ENCODE results near the gene FBXL17.

FBXL17 gene

DNA sequence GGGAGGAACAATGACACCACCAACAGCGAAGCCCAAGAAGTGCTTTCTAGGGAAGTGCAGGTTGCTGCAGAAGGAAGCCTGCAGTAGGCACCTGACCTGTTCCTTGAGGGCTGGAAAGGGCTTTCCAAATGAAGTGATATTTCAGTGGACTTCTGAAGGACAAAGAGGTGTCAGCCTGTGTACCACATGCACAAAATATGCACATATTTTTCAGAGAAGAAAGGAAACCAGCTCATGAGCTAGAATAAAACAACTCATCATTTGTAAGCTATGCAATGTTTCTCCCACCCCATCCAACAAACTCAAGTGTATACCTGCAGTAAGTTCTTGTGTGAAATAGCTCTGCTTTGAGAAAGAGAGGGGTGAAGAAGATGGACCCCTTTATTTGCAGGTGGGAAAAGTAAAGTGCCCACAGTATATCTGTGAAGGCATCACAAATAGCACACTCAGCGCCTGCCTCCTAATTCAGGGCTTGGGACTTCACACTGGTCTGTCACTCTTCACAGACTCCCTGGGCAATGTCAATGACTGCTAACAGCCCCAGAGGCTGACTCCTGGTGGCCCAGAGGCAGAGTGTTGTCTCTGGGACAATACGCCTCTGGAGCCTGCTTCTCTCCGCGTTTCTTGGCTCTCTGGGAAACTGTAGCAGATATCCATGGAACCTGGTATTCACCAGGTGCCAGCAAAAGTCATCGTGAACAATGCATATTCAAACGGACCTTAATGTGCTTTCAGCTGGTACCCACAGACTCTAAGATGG is 513.1 kb downstream of the FBXL17 start:
- no peak overlapping the region for H3K4me3 ChIP-seq (ENCODE audit: low read depth, low read length)

GRCh38 chr5:107867266-107867665 is 514.6 kb downstream of the FBXL17 start:
- Histone ChIP-seq H3K27ac (ENCODE audit: low read depth, low read length) (no peak overlapping the region), H3K9ac (ENCODE audit: low read length) (no peak overlapping the region), H3K4me3 (ENCODE audit: low read depth, low read length) (no peak overlapping the region), H3K36me3 (ENCODE audit: control insufficient read depth, insufficient read depth, low read length) (no peaks in the 10 kb centered on the region), H3K4me1 (ENCODE audit: control insufficient read depth, insufficient read depth, low read length) (peaks cover 24% of the 10 kb centered on the region), H3K9me3 (ENCODE audit: control insufficient read depth, insufficient read depth, low read depth, low read length) (no peaks in the 10 kb centered on the region), H3K27me3 (ENCODE audit: control insufficient read depth, insufficient read depth, low read length) (no peaks in the 10 kb centered on the region)

More for the DNA sequence above, 513.1 kb downstream of the FBXL17 start:
- H3K9me3 ChIP-seq (ENCODE audit: control insufficient read depth, insufficient read depth, low read depth, low read length), result no peaks in the 10 kb centered on the region
- H3K36me3 ChIP-seq (ENCODE audit: control insufficient read depth, insufficient read depth, low read length), result no peaks in the 10 kb centered on the region
- H3K9ac ChIP-seq (ENCODE audit: low read length), result no peak overlapping the region
- no peaks in the 10 kb centered on the region for H3K27me3 ChIP-seq (ENCODE audit: control insufficient read depth, insufficient read depth, low read length)
- no peak overlapping the region for H3K27ac ChIP-seq (ENCODE audit: low read depth, low read length)
- H3K4me1 ChIP-seq (ENCODE audit: control insufficient read depth, insufficient read depth, low read length), result peaks cover 26% of the 10 kb centered on the region

DNA sequence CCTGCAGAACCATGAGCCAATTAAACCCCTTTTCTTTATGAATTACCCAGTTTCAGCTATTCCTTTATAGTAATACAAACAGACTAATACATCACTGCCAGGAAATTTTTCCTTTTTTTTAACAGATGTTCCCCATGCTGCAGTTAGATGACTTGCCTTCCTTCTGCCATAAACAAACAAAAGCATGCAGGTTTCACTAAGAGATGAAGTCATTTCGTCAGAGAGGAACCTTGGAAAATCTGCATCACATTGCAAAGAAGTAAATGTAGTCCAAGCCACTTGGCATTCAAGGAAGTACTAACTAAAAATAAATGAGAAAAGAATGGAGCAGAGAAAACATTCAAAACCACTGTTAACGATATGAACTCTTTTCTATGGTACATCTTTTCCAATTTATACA is 517.1 kb downstream of the FBXL17 start:
- no peaks in the 10 kb centered on the region for H3K27me3 ChIP-seq (ENCODE audit: control insufficient read depth, insufficient read depth, low read length)
- H3K9ac ChIP-seq (ENCODE audit: low read length), result no peak overlapping the region
- no peaks in the 10 kb centered on the region for H3K9me3 ChIP-seq (ENCODE audit: control insufficient read depth, insufficient read depth, low read depth, low read length)
- no peaks in the 10 kb centered on the region for H3K36me3 ChIP-seq (ENCODE audit: control insufficient read depth, insufficient read depth, low read length)
- H3K4me1 ChIP-seq (ENCODE audit: control insufficient read depth, insufficient read depth, low read length), result peaks cover 24% of the 10 kb centered on the region
- H3K27ac ChIP-seq (ENCODE audit: low read depth, low read length), result no peak overlapping the region
- no peak overlapping the region for H3K4me3 ChIP-seq (ENCODE audit: low read depth, low read length)

GRCh38 chr5:107863125-107863524 is 518.8 kb downstream of the FBXL17 start:
- Histone ChIP-seq H3K27me3 (ENCODE audit: control insufficient read depth, insufficient read depth, low read length) (no peaks in the 10 kb centered on the region), H3K27ac (ENCODE audit: low read depth, low read length) (no peak overlapping the region), H3K9ac (ENCODE audit: low read length) (no peak overlapping the region), H3K4me1 (ENCODE audit: control insufficient read depth, insufficient read depth, low read length) (peaks cover 7% of the 10 kb centered on the region), H3K9me3 (ENCODE audit: control insufficient read depth, insufficient read depth, low read depth, low read length) (no peaks in the 10 kb centered on the region), H3K4me3 (ENCODE audit: low read depth, low read length) (no peak overlapping the region), H3K36me3 (ENCODE audit: control insufficient read depth, insufficient read depth, low read length) (no peaks in the 10 kb centered on the region)

DNA sequence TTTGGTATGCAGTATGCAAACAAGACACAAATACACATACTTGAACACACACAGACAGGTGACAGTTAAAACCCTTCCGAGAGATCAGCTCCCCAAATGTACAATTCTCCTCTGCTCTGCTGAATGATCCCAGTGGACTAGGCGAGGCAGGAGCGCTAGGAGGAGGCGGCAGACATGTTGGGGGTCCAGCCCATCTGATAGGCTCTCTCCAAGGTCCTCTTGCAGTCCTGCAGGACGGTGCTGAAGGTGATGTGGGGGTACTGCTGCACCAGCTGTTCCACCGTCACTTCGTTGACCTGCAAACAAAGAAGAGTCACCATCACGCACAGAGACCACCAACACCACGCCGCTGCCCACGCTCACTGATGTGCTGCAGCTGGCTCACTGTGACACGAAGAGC is 520.3 kb downstream of the FBXL17 start:
- H3K9me3 ChIP-seq (ENCODE audit: control insufficient read depth, insufficient read depth, low read depth, low read length), result no peaks in the 10 kb centered on the region
- no peaks in the 10 kb centered on the region for H3K36me3 ChIP-seq (ENCODE audit: control insufficient read depth, insufficient read depth, low read length)
- no peak overlapping the region for H3K4me3 ChIP-seq (ENCODE audit: low read depth, low read length)
- H3K27me3 ChIP-seq (ENCODE audit: control insufficient read depth, insufficient read depth, low read length), result no peaks in the 10 kb centered on the region
- peaks cover 7% of the 10 kb centered on the region for H3K4me1 ChIP-seq (ENCODE audit: control insufficient read depth, insufficient read depth, low read length)
- H3K9ac ChIP-seq (ENCODE audit: low read length), result no peak overlapping the region
- no peak overlapping the region for H3K27ac ChIP-seq (ENCODE audit: low read depth, low read length)

- Histone ChIP-seq H3K4me3 (ENCODE audit: low read depth, low read length) (no peak overlapping the region), H3K9me3 (ENCODE audit: control insufficient read depth, insufficient read depth, low read depth, low read length) (no peaks in the 10 kb centered on the region), H3K9ac (ENCODE audit: low read length) (no peak overlapping the region), H3K27me3 (ENCODE audit: control insufficient read depth, insufficient read depth, low read length) (no peaks in the 10 kb centered on the region), H3K36me3 (ENCODE audit: control insufficient read depth, insufficient read depth, low read length) (no peaks in the 10 kb centered on the region), H3K4me1 (ENCODE audit: control insufficient read depth, insufficient read depth, low read length) (peaks cover 7% of the 10 kb centered on the region), H3K27ac (ENCODE audit: low read depth, low read length) (no peak overlapping the region)
These were observed 521.9 kb downstream of the FBXL17 start for GRCh38 chr5:107860044-107860443.

DNA sequence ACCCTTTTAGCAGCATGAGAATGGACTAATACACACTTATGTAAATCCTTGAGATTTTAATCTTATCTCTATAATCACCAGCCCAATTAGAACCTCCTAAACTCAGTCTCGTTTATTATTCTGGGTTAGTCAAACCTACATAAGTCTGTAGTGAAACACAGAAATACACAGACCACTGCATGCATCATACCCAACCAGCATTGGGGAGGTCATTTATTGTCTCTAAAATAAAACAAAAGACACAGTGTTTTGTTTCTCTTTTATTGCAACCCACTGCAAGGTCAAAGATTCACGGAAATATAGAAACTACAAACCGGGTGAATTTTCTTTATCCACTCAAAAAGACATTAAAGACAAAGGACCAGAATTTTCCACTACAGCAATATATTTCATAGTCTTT is 523.1 kb downstream of the FBXL17 start:
- Histone ChIP-seq H3K9ac (ENCODE audit: low read length) (no peak overlapping the region), H3K27ac (ENCODE audit: low read depth, low read length) (no peak overlapping the region), H3K27me3 (ENCODE audit: control insufficient read depth, insufficient read depth, low read length) (no peaks in the 10 kb centered on the region), H3K4me1 (ENCODE audit: control insufficient read depth, insufficient read depth, low read length) (no peaks in the 10 kb centered on the region), H3K36me3 (ENCODE audit: control insufficient read depth, insufficient read depth, low read length) (no peaks in the 10 kb centered on the region), H3K9me3 (ENCODE audit: control insufficient read depth, insufficient read depth, low read depth, low read length) (no peaks in the 10 kb centered on the region), H3K4me3 (ENCODE audit: low read depth, low read length) (no peak overlapping the region)

DNA sequence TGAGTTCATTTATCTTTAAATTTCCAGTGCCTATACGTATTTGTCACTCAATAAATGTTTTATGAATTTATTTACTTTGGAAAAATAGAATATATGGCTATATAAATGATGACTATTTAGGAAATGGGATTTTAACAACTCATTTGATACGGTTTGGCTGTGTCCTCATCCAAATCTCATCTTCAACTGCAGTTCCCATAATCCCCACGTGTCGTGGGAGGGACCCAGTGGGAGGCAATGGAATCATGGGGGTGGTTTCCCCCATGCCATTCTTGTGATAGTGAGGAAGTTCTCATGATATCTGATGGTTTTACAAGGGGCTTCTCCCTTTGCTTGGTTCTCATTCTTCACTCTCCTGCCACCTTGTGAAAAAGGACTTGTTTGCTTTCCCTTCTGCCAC is 523.6 kb downstream of the FBXL17 start:
- Histone ChIP-seq H3K4me1 (ENCODE audit: control insufficient read depth, insufficient read depth, low read length) (no peaks in the 10 kb centered on the region), H3K27ac (ENCODE audit: low read depth, low read length) (no peak overlapping the region), H3K36me3 (ENCODE audit: control insufficient read depth, insufficient read depth, low read length) (no peaks in the 10 kb centered on the region), H3K9me3 (ENCODE audit: control insufficient read depth, insufficient read depth, low read depth, low read length) (no peaks in the 10 kb centered on the region), H3K27me3 (ENCODE audit: control insufficient read depth, insufficient read depth, low read length) (no peaks in the 10 kb centered on the region), H3K9ac (ENCODE audit: low read length) (no peak overlapping the region), H3K4me3 (ENCODE audit: low read depth, low read length) (no peak overlapping the region)

GRCh38 chr5:107857785-107858184 is 524.1 kb downstream of the FBXL17 start:
- no peaks in the 10 kb centered on the region for H3K4me1 ChIP-seq (ENCODE audit: control insufficient read depth, insufficient read depth, low read length)
- no peaks in the 10 kb centered on the region for H3K9me3 ChIP-seq (ENCODE audit: control insufficient read depth, insufficient read depth, low read depth, low read length)
- H3K36me3 ChIP-seq (ENCODE audit: control insufficient read depth, insufficient read depth, low read length), result no peaks in the 10 kb centered on the region
- no peaks in the 10 kb centered on the region for H3K27me3 ChIP-seq (ENCODE audit: control insufficient read depth, insufficient read depth, low read length)
- H3K9ac ChIP-seq (ENCODE audit: low read length), result no peak overlapping the region
- H3K4me3 ChIP-seq (ENCODE audit: low read depth, low read length), result no peak overlapping the region
- H3K27ac ChIP-seq (ENCODE audit: low read depth, low read length), result no peak overlapping the region

DNA sequence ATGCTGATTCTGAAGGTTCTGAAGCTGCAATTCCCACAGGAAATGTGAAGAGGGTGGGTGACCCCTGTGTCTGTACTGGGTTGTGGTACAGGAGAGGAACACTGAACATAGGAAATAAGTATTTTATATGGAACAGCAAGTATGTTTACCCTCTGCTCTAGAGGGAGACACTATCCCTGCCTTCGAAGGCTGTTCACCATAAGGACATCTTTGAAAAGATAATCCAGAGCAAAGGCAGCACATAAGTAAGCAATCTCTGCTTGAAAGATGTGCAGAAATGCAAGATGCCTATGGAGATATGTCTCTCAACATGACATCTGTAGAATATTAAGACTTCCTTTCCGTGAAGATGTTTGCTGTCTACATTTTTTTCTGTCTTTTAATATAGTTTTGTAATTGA is 526.7 kb downstream of the FBXL17 start:
- H3K36me3 ChIP-seq (ENCODE audit: control insufficient read depth, insufficient read depth, low read length), result no peaks in the 10 kb centered on the region

DNA sequence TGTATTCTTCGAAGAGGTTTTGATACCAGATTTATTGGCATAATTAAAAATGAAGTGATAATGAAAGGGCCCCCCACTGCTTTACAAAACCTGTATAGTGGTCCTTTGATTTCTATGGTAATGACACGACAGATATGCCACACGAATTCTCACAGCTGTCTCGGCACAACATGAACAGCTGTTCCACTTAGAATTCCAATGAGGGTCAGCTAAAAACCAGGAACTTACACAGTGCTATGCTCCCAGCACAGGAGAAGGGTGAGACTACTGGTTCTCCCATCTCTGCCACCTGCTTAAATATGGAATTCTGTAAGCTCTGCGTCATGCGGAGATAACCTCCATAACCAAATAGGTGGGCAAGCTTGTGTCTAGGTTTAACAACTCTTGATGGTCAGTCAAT is 528.2 kb downstream of the FBXL17 start:
- H3K9me3 ChIP-seq (ENCODE audit: control insufficient read depth, insufficient read depth, low read depth, low read length), result no peaks in the 10 kb centered on the region
- no peaks in the 10 kb centered on the region for H3K36me3 ChIP-seq (ENCODE audit: control insufficient read depth, insufficient read depth, low read length)
- no peak overlapping the region for H3K9ac ChIP-seq (ENCODE audit: low read length)
- H3K27me3 ChIP-seq (ENCODE audit: control insufficient read depth, insufficient read depth, low read length), result no peaks in the 10 kb centered on the region
- H3K4me1 ChIP-seq (ENCODE audit: control insufficient read depth, insufficient read depth, low read length), result no peaks in the 10 kb centered on the region
- no peak overlapping the region for H3K4me3 ChIP-seq (ENCODE audit: low read depth, low read length)
- no peak overlapping the region for H3K27ac ChIP-seq (ENCODE audit: low read depth, low read length)

More for the DNA sequence above, 526.7 kb downstream of the FBXL17 start:
- Histone ChIP-seq H3K27ac (ENCODE audit: low read depth, low read length) (no peak overlapping the region), H3K4me1 (ENCODE audit: control insufficient read depth, insufficient read depth, low read length) (no peaks in the 10 kb centered on the region), H3K4me3 (ENCODE audit: low read depth, low read length) (no peak overlapping the region), H3K27me3 (ENCODE audit: control insufficient read depth, insufficient read depth, low read length) (no peaks in the 10 kb centered on the region), H3K9me3 (ENCODE audit: control insufficient read depth, insufficient read depth, low read depth, low read length) (no peaks in the 10 kb centered on the region), H3K9ac (ENCODE audit: low read length) (no peak overlapping the region)
